HG03108 (cell line): ENCODE results near the gene DDX54.

Experiments used
- ATAC-seq: cut with Tn5 transposase; IDR thresholded peaks from one replicate; pipeline ENCODE4 v1.9.1; 2021; ENCODE audit warnings: moderate library complexity; ENCODE audit not compliant: unreplicated experiment

The DDX54 gene

GRCh38 chr12:113164014-113164413, 21.3 kb downstream of the DDX54 start:
- ATAC-seq, result no peak

GRCh38 chr12:113163030-113163360, 22.3 kb downstream of the DDX54 start:
- no peak for ATAC-seq

- ATAC-seq, result no peak
Measured at GRCh38 chr12:113162102-113163029, 22.9 kb downstream of the DDX54 start.

GRCh38 chr12:113161415-113162016, 23.8 kb downstream of the DDX54 start:
- ATAC-seq, result no peak

GRCh38 chr12:113159937-113160336, 25.3 kb downstream of the DDX54 start:
- no peak for ATAC-seq

- no peak for ATAC-seq
Measured at GRCh38 chr12:113158439-113159203, 26.7 kb downstream of the DDX54 start.

- ATAC-seq, result no peak
Measured at GRCh38 chr12:113157218-113157859, 27.9 kb downstream of the DDX54 start.

GRCh38 chr12:113155646-113156045, 29.6 kb downstream of the DDX54 start:
- no peak for ATAC-seq

- no peak for ATAC-seq
Measured at GRCh38 chr12:113155060-113155459, 30.2 kb downstream of the DDX54 start.

GRCh38 chr12:113154351-113154973, 30.8 kb downstream of the DDX54 start:
- no peak for ATAC-seq

GRCh38 chr12:113152835-113153814, 32.2 kb downstream of the DDX54 start:
- peak; percentile 56 for ATAC-seq

- ATAC-seq, result no peak
Measured at GRCh38 chr12:113152196-113152834, 33.0 kb downstream of the DDX54 start.

- ATAC-seq, result no peak
Measured at GRCh38 chr12:113151655-113152054, 33.6 kb downstream of the DDX54 start.

GRCh38 chr12:113149361-113150150, 35.7 kb downstream of the DDX54 start, which contains the start of gene CFAP73:
TSS of gene CFAP73 (plus strand) at chr12:113149724. CDS start at chr12:113149858, 134 bp downstream.
- no peak for ATAC-seq

- no peak for ATAC-seq
Measured at GRCh38 chr12:113146999-113147398, 38.3 kb downstream of the DDX54 start.

- no peak for ATAC-seq
Measured at GRCh38 chr12:113145720-113146551, 39.3 kb downstream of the DDX54 start.

GRCh38 chr12:113144806-113145205, 40.5 kb downstream of the DDX54 start:
- ATAC-seq, result no peak
